Cerebellar nuclear complex (tissue), 1 donor: ENCODE data around the gene TMPRSS12.
"Not testable (repeated sequence)": the region's sequence is repeated elsewhere in the genome, so short reads cannot be mapped to it uniquely, and the experiment has no call there.

Experiments
- DNase-seq, 2 experiments: peaks; one replicate each; lab custom pipeline; 2025; lab: John Stamatoyannopoulos, UW

Gene TMPRSS12

GRCh38 chr12:50926932-50927331 lies 84.2 kb downstream of the TMPRSS12 start:
- DNase-seq, result not testable (repeated sequence)

- no peak for DNase-seq
Observed at GRCh38 chr12:50927356-50927755, 84.6 kb downstream of the TMPRSS12 start.

DNA sequence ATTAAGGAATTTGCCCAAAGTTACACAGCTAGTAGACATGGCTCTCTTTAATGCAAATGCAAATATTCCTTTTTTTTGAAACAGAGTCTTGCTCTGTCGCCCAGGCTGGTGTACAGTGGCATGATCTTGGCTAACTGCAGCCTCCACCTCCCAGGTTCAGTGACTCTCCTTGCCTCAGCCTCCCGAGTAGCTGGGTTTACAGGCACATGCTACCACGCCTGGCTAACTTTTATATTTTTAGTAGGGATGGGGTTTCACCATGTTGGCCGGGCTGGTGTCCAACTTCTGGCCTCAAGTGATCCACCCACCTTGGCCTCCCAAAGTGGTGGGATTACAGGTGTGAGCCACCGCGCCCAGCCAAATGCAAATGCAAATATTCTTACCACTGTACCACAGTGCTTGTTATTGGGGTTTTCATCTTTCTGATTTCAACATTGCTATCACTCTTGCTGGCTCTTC lies 85.1 kb downstream of the TMPRSS12 start:
- no peak for DNase-seq

DNA sequence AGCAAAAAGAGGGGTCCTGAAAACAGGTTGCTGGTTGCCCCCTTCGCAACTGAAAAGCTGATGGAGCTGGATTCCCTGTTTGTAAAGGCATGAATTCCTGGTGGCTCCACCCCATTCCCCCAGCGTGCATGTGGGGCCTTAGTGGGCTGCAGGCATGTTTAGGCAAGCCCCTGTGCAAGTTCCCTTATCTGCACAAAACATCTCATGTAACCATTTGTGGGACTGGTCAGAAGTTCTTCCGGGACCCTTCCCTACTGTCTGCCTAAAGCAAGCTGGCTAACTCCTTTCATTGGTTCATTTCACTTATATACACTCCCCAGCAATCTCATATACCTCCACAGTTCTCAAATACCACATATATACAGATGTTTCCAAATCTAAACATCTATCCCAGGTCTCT lies 85.7 kb downstream of the TMPRSS12 start:
- no peak for DNase-seq

GRCh38 chr12:50929831-50930230 lies 87.1 kb downstream of the TMPRSS12 start:
- DNase-seq, result no peak

GRCh38 chr12:50930477-50930876 lies 87.8 kb downstream of the TMPRSS12 start:
- not testable (repeated sequence) for DNase-seq

DNA sequence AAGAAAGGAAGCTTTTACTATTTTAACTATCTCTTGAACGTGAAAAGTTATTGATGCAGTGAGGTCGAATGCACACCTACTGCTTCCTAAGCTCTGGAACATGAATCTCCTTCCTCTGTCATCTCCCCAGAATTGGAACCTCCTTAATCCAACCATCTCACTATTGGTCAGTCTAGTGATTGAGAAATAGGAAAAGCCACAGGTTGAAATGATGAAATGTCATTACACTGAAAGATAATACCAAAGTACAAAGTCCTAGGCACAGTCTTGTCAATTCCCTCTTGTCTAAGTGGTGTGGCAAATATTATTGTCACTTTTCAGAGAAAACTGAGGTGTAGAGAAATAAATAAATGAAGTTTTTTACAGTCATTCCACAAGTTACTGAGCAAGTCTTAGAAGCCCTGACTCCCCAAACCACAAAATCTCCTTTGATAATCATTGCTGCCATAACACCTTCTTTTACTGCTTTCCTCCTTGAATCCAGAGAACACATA lies 90.1 kb downstream of the TMPRSS12 start:
- DNase-seq, result no peak

GRCh38 chr12:50933459-50934124 lies 90.9 kb downstream of the TMPRSS12 start:
- no peak for DNase-seq

DNA sequence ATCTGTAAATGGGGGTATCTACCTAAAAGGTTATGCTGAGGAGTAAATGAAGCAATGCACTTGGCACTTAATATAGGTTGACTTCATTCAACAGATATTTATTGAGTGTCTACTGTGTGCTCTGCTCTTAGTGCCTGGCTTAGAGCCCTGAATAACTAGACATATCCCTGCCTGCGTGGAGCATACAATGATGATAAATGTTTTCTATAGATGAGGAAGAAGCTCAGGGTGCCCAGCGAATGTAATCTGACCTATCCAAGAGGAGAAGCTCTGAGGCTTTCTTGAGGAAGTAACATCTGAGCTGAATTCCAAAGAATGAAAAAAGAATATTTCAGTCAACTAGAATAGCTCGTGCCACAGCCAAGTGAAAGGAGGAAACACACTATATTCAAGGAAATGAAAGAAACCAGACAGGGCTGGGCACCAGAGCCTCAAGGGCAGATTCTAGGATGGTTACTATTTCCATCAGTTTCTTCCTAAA lies 91.7 kb downstream of the TMPRSS12 start:
- DNase-seq, result no peak

DNA sequence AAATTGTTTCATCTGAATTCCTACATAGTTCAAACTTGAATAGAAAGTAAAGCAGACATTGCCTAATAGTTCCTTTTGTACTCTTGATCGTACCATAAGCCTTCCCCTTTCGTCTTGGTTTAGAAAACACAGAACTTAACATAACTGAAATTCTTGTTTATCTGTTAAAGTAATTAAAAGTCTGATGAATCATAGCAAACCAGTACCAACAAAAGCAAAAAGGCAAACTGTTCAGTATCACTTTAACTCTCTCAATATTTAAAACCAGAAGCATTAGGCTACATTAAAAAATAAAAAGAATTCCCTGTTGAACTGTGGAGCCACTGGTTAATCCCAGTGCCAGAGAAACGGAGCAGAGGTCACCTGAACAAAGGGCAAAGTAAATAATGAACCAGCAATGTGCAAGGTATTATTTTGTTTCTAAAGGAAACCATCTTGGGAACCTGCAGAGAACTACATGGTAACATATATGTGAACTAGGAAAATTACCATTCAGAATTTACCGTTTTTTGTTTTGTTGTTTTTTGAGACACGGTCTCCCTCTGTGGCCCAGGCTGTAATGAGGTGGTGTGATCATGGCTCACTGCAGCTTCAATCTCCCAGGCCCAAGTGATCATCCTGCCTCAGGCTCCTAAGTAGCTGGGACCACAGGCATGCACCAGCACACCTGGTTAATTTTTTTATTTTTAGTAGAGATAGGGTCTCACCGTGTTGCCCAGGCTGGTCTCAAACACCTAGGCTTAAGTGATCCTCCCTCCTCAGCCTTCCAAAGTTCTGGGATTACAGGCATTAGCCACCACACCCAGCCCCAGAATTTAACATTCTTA lies 92.5 kb downstream of the TMPRSS12 start:
- DNase-seq, result no peak

DNA sequence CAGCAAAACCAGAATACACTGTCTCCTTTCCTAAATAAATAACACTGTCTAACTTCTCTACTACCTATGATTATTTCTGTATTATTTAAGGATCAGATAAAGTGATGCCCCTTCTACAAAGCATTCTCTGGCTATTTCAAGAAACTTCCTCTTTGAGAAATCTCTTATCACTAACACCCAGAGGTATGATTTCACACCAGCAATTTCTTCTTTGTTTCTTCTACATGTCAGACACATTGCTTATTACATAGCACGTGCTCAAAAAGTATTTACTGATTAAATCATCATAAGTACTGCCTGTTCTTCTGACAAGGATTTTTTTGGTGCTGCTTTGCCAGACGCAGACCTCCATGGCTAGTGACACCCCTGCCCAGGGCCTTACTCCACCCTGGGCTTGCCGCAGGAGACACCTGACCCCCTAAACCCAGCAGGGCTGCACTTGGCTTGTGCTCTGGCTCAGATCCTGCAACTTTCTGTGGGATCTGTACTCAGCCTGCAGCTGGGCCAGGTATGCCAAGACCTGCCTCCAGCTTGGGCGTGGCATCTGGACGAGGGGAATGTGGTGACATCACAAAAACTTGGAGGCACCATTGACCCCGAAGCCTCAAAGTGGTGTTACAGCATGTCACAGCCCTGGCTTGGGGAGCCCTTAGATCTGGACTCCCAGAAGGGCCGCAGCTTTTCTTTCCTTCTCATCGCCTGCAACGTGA lies 94.2 kb downstream of the TMPRSS12 start:
- no peak for DNase-seq
